HG03439 (cell line): ENCODE measurements around the gene CSNK1A1.

Experiments used
- ATAC-seq: cut with Tn5 transposase; IDR thresholded peaks from one replicate; pipeline ENCODE4 v1.9.1; 2021; ENCODE audit warnings: mild to moderate bottlenecking, moderate library complexity; ENCODE audit not compliant: unreplicated experiment

CSNK1A1 gene

GRCh38 chr5:149442563-149443182, 108.6 kb downstream of the CSNK1A1 start:
- ATAC-seq: no peak
